OCI-LY1 (cell line): ENCODE results near the gene PRRG1.
A peak's percentile ranks its signal among the peaks of the same experiment; 100 is the strongest.
"Not testable (repeated sequence)": the region's sequence is repeated elsewhere in the genome, so short reads cannot be mapped to it uniquely, and the experiment has no call there.

ENCODE experiments used
- CTCF ChIP-seq: fragments of 200-600 bp; sonication (generic), shearing (Covaris generic); IDR thresholded peaks from 2 replicates; pipeline ENCODE4 v1.5.1; 2017; ENCODE audit warnings: mild to moderate bottlenecking, antibody characterized with exemption, low read length, moderate library complexity, mixed read lengths
- EZH2 ChIP-seq: fragments of 200-600 bp; sonication (generic), shearing (Covaris generic); IDR thresholded peaks from 2 replicates; pipeline ENCODE4 v1.8.0; 2017; ENCODE audit warnings: borderline replicate concordance, mixed run types, mild to moderate bottlenecking, antibody characterized with exemption, low read length, moderate library complexity, mixed read lengths

DNA sequence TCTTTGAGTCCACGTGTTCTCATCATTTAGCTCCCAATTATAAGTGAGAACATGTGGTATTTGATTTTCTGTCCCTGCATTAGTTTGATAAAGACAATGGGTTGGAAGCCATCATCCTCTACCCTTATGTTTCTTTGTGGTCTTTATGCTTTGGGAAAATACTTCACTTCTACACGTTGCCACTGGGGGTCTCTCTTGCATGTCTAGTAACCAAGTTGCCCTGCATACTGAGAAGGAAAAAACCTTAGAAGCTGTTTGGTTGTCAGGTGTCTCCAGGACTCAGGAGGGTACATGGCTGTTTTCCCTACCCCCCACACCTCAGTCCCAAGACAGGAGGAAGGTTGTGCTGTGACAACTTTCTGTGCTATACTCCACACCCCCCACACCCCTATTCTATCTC is 146.6 kb downstream of the PRRG1 start:
- TF ChIP-seq CTCF = peak; percentile 30; the same call in 1 of the 2 replicates
- TF ChIP-seq EZH2 = not testable (repeated sequence)
